ENCODE data around the gene SMS. TPM values are rescaled to one million over a fixed set of nuclear protein-coding genes. Genes with fewer than 3 reads are reported as not detected.

SMS gene
- total RNA-seq, 2 experiments from 2014 or later: 175 to 184 TPM

DNA sequence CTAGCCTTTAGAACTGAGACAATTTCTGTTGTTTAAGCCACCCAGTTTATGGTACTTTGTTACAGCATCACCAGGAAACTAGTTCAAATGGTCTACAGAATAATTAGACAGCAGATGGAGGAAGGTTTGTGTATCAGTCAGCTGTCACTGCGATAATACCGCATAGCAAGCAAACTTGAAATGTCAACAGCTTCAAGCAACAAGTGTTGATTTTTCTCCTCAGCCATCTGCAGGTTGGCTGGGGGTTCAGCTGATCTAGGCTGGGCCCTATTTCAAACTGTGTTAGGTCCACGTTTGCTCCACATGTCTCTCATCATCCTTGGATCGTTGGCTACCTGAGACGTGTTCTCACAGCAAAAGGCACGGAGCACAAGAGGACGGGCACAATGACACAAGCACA is 72.4 kb downstream of the SMS start:
- DNase-seq (no peak), ATAC-seq (no peak)
- ChIA-PET POLR2A (no interaction called here), CTCF (no interaction called here)
- intact Hi-C loops (cut with micrococcal nuclease): no loop called here
- TF ChIP-seq, protein P1, sequence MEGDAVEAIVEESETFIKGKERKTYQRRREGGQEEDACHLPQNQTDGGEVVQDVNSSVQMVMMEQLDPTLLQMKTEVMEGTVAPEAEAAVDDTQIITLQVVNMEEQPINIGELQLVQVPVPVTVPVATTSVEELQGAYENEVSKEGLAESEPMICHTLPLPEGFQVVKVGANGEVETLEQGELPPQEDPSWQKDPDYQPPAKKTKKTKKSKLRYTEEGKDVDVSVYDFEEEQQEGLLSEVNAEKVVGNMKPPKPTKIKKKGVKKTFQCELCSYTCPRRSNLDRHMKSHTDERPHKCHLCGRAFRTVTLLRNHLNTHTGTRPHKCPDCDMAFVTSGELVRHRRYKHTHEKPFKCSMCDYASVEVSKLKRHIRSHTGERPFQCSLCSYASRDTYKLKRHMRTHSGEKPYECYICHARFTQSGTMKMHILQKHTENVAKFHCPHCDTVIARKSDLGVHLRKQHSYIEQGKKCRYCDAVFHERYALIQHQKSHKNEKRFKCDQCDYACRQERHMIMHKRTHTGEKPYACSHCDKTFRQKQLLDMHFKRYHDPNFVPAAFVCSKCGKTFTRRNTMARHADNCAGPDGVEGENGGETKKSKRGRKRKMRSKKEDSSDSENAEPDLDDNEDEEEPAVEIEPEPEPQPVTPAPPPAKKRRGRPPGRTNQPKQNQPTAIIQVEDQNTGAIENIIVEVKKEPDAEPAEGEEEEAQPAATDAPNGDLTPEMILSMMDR (IDR thresholded peaks at IDR 0.05): no peak
- peaks cover 14% of the 10 kb centered on the region for H3K4me1 Mint-ChIP-seq (ENCODE audit: low read depth)
- no peaks in the 10 kb centered on the region for H3K27me3 Mint-ChIP-seq
- H3K9me3 Mint-ChIP-seq: peaks cover 5% of the 10 kb centered on the region
- H3K27ac Mint-ChIP-seq: no peak overlapping the region
- peaks cover 11% of the 10 kb centered on the region for H3K36me3 Mint-ChIP-seq (ENCODE audit: low read depth)
- H3K4me3 Mint-ChIP-seq: no peak overlapping the region

DNA sequence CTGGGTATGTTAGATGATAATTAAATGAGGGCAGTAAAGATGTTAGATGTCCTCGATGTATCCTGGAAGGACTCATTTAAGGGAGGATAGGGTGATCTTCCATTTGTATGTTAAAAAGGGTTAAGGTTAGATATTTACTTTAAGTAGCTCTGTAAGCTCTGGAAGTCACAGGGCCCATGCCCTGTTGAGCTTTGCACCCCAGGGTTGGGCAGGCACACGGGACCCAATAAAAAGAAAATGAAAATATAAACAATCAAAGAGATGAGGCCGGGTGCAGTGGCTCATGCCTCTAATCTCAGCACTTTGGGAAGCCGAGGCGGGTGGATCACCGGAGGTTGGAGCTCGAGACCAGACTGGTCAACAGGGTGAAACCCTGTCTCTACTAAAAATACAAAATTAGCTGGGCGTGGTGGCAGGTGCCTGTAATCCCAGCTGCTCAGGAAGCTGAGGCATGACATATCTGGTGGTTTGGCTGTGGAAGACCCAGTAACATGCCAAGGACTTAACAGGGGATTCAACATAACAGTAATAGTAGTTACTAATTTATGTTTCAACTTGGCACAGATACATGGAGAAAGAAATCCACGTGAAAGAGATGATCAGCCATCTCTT is 74.7 kb downstream of the SMS start:
- ATAC-seq: no peak
- no peak overlapping the region for H3K27ac Mint-ChIP-seq
- peaks cover under 1% of the 10 kb centered on the region for H3K9me3 Mint-ChIP-seq
- H3K36me3 Mint-ChIP-seq (ENCODE audit: low read depth): peaks cover 2% of the 10 kb centered on the region
- TF ChIP-seq, protein P1 (IDR thresholded peaks at IDR 0.05): no peak
- POLR2A ChIA-PET: no interaction called here
- no peaks in the 10 kb centered on the region for H3K27me3 Mint-ChIP-seq
- CTCF ChIA-PET: no interaction called here
- DNase-seq: no peak
- peaks cover 6% of the 10 kb centered on the region for H3K4me1 Mint-ChIP-seq (ENCODE audit: low read depth)
- intact Hi-C loops (cut with micrococcal nuclease): no loop called here
- no peak overlapping the region for H3K4me3 Mint-ChIP-seq

DNA sequence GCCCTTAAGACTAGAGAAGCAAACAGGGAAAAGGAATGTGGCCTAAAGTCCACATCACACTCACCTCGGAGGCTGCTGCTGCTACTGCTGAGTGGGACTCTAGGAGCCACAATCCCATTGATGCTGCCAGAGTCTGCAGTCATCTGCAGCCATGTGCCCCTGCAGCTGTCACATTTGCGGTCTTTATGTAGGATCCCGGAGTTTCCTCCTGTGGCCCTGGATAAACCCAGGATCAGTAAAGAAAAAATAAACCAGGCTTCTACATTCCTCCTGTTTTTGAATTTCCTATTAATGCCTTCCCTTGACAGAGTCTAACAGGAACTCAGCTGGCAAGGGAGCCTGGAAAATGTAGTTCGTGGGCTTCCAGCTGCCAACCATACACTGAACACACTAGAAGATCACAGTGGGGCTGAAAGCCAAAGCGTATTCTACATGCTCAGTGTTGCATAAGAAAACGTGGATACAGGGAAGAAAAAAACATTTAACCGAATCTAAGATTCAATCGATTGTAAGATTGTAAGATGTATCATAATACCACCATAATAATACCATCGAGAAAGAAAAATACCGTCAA is 81.3 kb downstream of the SMS start:
- DNase-seq (no peak), ATAC-seq (no peak)
- Mint-ChIP-seq H3K27me3 (no peaks in the 10 kb centered on the region), H3K36me3 (ENCODE audit: low read depth) (no peaks in the 10 kb centered on the region), H3K27ac (no peak overlapping the region), H3K4me3 (no peak overlapping the region), H3K9me3 (no peaks in the 10 kb centered on the region), H3K4me1 (ENCODE audit: low read depth) (peaks cover 4% of the 10 kb centered on the region)
- TF ChIP-seq, protein P1 (IDR thresholded peaks at IDR 0.05): no peak
- ChIA-PET CTCF (interaction anchor here (1.4 kb wide), 1 partner anchor 36 kb away, joined by 3 read pairs; no protein-coding TSS in a partner anchor), POLR2A (no interaction called here)
- intact Hi-C loops (cut with micrococcal nuclease): no loop called here

DNA sequence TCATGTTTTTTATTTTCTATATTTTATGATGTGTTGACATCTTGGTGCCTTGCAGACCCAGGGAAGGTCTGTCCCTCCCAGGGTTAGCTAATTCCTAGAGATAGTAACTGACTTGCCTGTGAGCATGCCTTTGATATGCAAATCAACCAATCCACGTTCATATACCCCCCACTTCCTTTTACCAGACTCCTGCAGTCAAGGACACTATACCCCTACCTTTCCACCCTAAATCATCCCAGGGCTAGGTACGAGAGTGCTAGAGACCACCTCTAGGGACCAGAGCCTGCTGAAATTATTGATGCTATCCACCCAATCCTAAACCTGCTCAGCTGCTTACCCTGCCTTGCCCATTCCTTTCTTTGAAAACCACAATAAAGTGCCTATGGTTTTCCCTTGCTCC is 84.1 kb downstream of the SMS start:
- Mint-ChIP-seq H3K4me1 (ENCODE audit: low read depth) (peaks cover 17% of the 10 kb centered on the region), H3K4me3 (no peak overlapping the region), H3K9me3 (peaks cover 3% of the 10 kb centered on the region), H3K27me3 (no peaks in the 10 kb centered on the region), H3K27ac (no peak overlapping the region), H3K36me3 (ENCODE audit: low read depth) (peaks cover 3% of the 10 kb centered on the region)
- TF ChIP-seq, protein P1 (IDR thresholded peaks at IDR 0.05): no peak
- ChIA-PET CTCF (interaction anchor here (1.4 kb wide), 1 partner anchor 111 kb away, joined by 6 read pairs; no protein-coding TSS in a partner anchor), POLR2A (no interaction called here)
- no peak for ATAC-seq
- no peak for DNase-seq
- intact Hi-C loops (cut with micrococcal nuclease): no loop called here

DNA sequence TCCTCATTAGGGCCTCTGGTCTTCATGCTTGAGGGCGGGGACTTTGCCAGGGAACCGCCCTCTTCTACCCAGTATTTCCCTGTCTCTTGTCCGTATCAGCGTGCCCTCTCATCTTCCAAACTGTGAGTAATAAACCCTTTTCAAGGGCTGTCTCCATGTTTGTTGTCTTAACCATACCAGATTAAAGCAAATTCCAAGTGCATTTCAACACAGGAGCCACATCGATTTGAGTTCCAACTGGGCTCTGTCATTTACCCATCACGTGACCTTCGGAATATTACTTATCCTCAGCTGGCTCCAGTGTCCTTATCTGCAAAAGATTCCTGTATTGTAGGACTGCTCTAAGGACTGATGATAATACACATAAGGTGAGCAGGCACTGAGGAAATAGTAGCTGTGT is 85.2 kb downstream of the SMS start:
- peaks cover 20% of the 10 kb centered on the region for H3K4me1 Mint-ChIP-seq (ENCODE audit: low read depth)
- peaks cover 3% of the 10 kb centered on the region for H3K9me3 Mint-ChIP-seq
- peaks cover 3% of the 10 kb centered on the region for H3K36me3 Mint-ChIP-seq (ENCODE audit: low read depth)
- ATAC-seq (no peak), DNase-seq (no peak)
- ChIA-PET POLR2A (no interaction called here), CTCF (no interaction called here)
- TF ChIP-seq, protein P1 (IDR thresholded peaks at IDR 0.05): no peak
- H3K4me3 Mint-ChIP-seq: no peak overlapping the region
- intact Hi-C loops (cut with micrococcal nuclease): no loop called here
- no peak overlapping the region for H3K27ac Mint-ChIP-seq
- no peaks in the 10 kb centered on the region for H3K27me3 Mint-ChIP-seq

All from activated CD8-positive, alpha-beta T cell treated with anti-CD3 and anti-CD28 coated beads for 36 hours (primary cell).